ENCODE measurements around the gene ZNF536. TPM values are rescaled to one million over a fixed set of nuclear protein-coding genes. Genes with fewer than 3 reads are reported as not detected.
"Not testable (repeated sequence)": the region's sequence is repeated elsewhere in the genome, so short reads cannot be mapped to it uniquely, and the experiment has no call there.

Gene ZNF536
- total RNA-seq, 1 donor from 2014 or later = 11.9 TPM

- no peak for DNase-seq (ENCODE audit: low spot score)
- intact Hi-C loops (cut with DNase I) = no loop called here
Observed at GRCh38 chr19:30379841-30380610, 7.8 kb downstream of the ZNF536 start.

- DNase-seq (ENCODE audit: low spot score) = peak; percentile 26
- intact Hi-C loops (cut with DNase I) = no loop called here
Observed at GRCh38 chr19:30381366-30381765, 9.2 kb downstream of the ZNF536 start.

DNA sequence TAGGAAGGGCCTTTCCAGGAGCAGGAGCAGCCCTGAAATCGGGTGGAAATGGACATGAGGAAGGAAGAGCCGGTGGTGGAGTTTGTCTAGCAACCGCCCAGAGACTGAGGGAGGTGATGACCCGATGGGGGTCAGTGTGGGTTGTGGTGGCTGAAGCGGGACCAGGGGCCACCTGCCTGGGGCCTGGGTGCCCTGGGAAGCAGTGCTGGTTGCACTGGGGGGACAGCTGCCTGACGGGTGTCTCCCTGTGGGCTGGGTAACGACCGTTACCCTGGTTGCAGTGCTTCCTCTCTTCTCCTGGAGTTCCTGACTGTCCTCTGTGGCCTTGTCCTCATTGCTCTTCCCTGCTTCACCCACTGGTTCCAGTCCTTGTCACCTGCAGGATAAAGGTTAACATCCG lies 13.0 kb downstream of the ZNF536 start:
- DNase-seq (ENCODE audit: low spot score) = peak; percentile 19
- intact Hi-C loops (cut with DNase I) = loop anchor here (5.0 kb wide), 1 partner anchor 158 kb away; no protein-coding TSS in a partner anchor

- peak; percentile 10 for DNase-seq (ENCODE audit: low spot score)
- intact Hi-C loops (cut with DNase I) = loop anchor here (5.0 kb wide), 1 partner anchor 158 kb away; no protein-coding TSS in a partner anchor
Observed at GRCh38 chr19:30385666-30386065, 13.5 kb downstream of the ZNF536 start.

DNA sequence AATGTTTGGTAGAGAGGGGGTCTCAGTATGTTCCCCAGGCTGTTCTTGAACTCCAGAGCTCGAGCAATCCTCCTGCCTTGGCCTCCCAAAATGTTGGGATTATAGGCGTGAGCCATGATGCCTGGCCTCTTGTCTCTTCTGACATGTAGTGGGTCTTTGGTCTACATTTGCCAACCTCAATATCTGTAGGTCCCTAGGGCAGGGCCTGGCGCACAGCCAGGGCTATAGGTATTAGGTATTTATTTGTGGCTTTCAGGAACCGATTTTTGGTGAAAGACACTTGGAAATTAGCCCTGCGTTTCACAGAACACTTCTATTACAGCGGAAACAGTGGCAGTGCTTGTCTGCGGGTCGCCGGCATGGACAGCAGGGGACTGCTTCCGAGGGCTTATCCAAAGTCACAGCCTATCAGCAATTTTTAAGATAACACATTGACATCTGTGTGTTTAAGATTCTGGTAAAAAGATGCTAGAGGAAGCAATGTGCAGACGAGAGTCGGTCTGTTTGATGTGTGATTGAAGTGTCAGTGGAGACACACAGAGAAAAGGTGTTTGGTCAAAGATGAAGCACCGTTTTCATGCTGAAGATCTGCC lies 14.5 kb downstream of the ZNF536 start:
- intact Hi-C loops (cut with DNase I) = loop anchor here (5.0 kb wide), 1 partner anchor 159 kb away; no protein-coding TSS in a partner anchor

DNA sequence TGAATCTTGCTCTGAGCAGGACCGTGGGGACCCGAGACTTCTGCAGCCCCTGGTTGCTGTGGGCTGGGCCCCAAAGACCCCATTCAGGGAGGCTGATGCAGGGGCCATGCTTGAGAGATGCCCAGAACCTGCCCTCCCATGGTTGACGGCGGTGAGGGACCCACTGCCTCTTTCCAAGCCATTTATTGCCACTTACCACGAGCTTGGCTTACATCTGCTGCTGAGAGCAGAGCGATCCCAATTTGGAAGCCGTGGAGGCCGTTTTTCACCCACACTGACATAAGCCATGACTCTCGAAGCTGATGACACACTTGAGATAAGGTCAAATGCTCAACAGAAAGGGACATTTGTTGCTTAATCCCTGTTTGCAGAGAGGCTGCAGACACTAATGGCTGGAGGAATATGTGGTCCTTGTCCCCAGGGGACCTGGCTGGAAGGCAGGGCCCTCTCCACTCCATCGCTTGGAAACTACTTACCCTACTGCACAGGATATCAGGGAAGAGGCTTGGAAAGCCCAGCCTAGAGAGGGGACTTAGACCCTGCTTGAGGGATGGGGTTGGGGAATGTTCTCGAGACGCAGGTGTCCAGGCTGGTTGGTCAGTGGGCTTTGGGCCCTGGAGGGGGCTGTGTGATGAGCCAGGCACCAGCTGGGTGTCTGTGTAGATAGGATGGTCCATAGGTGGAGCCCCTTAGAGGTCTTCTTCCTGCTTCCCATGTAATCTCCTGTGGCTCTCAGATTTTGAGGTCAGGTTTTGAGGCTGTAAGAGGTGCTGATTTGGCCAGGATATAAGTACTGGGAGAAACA lies 15.3 kb downstream of the ZNF536 start:
- peak; percentile 74 for DNase-seq (ENCODE audit: low spot score)
- intact Hi-C loops (cut with DNase I) = loop anchor here (5.0 kb wide), 1 partner anchor 160 kb away; no protein-coding TSS in a partner anchor

More for the DNA sequence above, 14.5 kb downstream of the ZNF536 start:
- DNase-seq (ENCODE audit: low spot score) = peak; percentile 36

DNA sequence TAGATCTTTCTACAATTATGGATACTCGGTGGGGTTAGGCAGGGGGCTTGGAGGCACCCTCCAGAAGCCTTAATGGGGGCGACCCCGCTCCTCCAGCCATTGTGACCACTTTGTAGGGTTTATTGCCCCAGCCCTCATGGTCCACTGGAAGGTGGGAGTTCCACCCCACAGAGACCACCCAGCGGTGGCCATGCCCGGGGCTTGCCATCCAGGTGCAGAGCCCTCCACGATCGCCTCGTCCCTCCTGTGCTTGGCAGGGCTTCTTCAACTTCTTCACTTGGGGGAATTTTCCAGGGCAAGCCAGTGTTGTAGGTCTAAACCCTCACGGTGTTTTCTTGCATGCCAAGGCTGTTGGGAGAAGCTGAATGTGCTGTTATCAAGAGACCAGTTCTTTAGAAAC lies 16.1 kb downstream of the ZNF536 start:
- peak; percentile 63 for DNase-seq (ENCODE audit: low spot score)
- intact Hi-C loops (cut with DNase I) = loop anchor here (5.0 kb wide), 1 partner anchor 161 kb away; no protein-coding TSS in a partner anchor

GRCh38 chr19:30388819-30389218 lies 16.6 kb downstream of the ZNF536 start:
- intact Hi-C loops (cut with DNase I) = loop anchor here (5.0 kb wide), 1 partner anchor 162 kb away; no protein-coding TSS in a partner anchor
- DNase-seq (ENCODE audit: low spot score) = no peak

GRCh38 chr19:30390356-30390988 lies 18.3 kb downstream of the ZNF536 start:
- peak; percentile 41 for DNase-seq (ENCODE audit: low spot score)
- intact Hi-C loops (cut with DNase I) = no loop called here

DNA sequence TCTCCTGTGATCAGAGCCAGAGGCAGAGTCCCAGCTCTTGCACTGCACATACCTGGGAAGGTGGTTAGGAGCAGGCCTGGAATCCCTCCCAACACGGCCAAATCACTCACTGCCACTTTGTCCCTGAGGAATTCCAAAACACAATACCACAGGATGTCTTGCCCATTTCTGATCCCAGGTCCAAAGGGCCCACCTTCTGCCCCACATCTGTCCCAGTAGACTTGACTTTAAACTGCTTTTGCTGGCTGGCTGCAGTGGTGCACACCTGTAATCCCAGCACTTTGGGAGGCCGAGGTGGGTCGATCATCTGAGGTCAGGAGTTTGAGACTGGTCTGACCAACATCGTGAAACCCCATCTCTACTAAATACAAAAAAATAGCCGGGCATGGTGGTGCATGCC lies 18.9 kb downstream of the ZNF536 start:
- intact Hi-C loops (cut with DNase I) = no loop called here
- DNase-seq (ENCODE audit: low spot score) = peak; percentile 33

GRCh38 chr19:30391554-30392551 lies 19.7 kb downstream of the ZNF536 start:
- DNase-seq (ENCODE audit: low spot score) = peak; percentile 51
- intact Hi-C loops (cut with DNase I) = no loop called here

DNA sequence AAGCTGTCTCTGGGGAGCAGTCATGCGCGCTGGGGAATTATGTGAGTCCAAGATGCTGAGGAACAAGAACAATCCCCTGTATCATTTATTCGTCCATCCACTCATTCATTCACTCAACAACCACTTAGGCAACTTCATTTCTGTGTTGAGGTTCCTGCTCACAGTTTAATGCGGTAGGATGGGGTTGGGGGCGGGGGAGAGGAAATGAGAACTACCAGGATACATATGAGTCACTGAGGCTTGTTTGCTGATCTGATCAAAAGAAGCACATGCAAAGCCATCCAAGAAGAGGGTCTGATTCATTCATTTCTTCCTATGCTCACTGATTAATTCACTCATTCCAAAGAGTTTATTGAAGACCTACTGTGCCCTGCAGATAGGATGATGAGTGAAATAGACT lies 20.9 kb downstream of the ZNF536 start:
- DNase-seq (ENCODE audit: low spot score) = no peak
- intact Hi-C loops (cut with DNase I) = no loop called here

DNA sequence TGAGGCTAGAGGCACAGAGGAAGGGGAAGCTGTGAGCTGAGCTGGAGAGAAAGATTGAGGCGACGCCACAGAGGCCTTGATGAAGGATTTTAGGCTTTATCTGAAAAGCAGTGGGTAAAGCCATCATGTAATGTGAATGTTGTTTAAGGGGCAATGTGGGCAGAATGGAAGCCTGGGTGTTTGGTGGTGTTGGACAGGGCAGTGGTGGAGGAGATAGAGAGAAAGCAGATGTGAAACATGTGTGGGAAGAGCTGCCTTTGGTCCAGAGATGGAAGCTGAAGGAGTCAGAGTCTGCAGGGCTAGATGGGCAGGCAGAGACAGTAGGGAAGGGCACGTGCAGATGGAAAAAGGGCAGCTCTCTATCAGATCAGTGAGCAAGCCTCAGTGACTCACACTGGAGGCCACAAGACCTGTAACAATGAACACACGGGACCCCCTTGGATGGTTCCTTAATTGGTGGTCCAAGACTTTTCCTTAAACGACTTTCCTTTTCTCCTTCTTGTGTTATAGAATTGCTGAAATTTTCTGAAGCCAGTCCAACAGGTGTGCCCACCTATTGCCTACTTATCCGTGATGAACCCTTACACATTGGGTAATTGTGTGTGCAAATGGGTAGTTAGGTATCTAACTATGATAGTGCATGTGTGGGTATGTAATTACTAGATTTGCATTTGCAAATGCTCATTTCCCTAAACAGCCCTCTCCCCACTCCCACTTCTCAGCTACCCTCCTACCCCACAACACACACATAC lies 21.7 kb downstream of the ZNF536 start:
- intact Hi-C loops (cut with DNase I) = no loop called here
- peak; percentile 26 for DNase-seq (ENCODE audit: low spot score)

DNA sequence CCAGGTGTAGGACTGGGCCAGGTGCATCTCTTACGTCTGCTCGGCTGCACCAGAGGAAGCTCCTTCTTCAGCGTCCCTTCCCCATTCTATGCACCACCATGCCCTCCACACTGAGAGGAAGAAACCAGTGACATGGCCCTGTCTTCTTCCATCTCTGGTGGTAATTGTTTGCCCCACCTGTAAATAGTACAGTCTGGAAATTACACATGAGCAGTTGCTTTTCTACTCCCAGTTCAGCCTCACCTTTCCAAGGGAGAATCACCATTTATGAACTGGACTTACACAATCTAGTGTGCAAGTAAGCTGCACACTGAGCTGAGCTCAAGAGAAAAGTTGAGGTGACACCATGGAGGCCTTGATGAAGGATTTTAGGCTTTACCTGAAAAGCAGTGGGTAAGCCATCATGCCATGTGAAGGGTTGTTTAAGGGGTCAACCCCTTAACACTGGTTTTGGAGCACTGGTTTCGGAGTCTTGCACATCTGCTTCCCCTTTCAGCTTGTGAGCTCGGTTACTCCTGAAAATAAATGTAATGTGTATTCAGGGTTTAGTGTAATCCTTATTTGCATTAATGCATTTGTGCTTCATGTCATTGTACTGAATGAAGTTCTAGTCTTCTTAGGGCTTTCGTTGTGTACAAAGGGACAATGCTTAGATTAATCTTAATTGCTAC lies 22.4 kb downstream of the ZNF536 start:
- intact Hi-C loops (cut with DNase I) = no loop called here

GRCh38 chr19:30395283-30395682 lies 23.1 kb downstream of the ZNF536 start:
- intact Hi-C loops (cut with DNase I) = no loop called here
- no peak for DNase-seq (ENCODE audit: low spot score)

More for the DNA sequence above, 22.4 kb downstream of the ZNF536 start:
- peak; percentile 26 for DNase-seq (ENCODE audit: low spot score)

GRCh38 chr19:30398539-30398938 lies 26.4 kb downstream of the ZNF536 start:
- intact Hi-C loops (cut with DNase I) = not testable (repeated sequence)

DNA sequence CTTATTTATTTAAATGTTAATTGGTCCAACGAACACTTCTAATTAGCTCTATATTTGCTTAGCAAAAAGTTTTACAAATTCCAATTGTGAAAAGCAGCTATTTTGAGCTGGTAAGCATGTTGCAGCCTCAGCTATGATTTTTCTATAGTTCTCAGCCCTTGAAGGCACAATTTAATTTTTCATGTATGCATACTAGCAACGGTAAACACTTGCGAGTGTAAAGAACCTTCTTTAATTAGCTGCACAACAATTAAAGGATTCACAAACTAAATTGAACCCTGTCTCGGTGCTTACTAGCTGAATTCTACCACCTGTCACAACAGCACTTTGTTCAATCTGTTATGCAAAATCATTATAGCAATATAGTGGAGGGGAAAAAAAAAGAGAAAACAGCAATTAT lies 29.8 kb downstream of the ZNF536 start:
- no peak for DNase-seq (ENCODE audit: low spot score)
- intact Hi-C loops (cut with DNase I) = loop anchor here (10.0 kb wide), 1 partner anchor 337 kb away; no protein-coding TSS in a partner anchor

More at GRCh38 chr19:30398539-30398938, 26.4 kb downstream of the ZNF536 start:
- DNase-seq (ENCODE audit: low spot score) = not testable (repeated sequence)

All from cardiac septum (tissue), 1 donor.